Esophagus squamous epithelium (tissue), 5 donors: Measurements from ENCODE around the gene PAPOLG. TPM values are rescaled to one million over a fixed set of nuclear protein-coding genes. Genes with fewer than 3 reads are reported as not detected.

Experiments
- DNase-seq: peaks from one replicate; lab custom pipeline; 2025; lab: John Stamatoyannopoulos, UW
- H3K27ac ChIP-seq, 4 donors: fragments of 200-600 bp; sonication (generic); one replicate each; pipeline ENCODE4 v1.5.1; 2016 to 2019; ENCODE audit warnings: mild to moderate bottlenecking in 1 of 4
- H3K27me3 ChIP-seq, 4 donors: fragments of 200-600 bp; sonication (generic); 1 replicate in 3 of 4; 2 replicates in 1 of 4; pipeline versions ENCODE4 v1.5.1 to v1.6.0; 2017 to 2021; ENCODE audit warnings: antibody characterized with exemption in 1 of 4
- H3K36me3 ChIP-seq, 3 donors: fragments of 200-600 bp; sonication (generic); one replicate each; pipeline ENCODE4 v1.5.1; 2016 to 2019
- H3K4me1 ChIP-seq, 3 donors: fragments of 200-600 bp; sonication (generic); one replicate each; pipeline ENCODE4 v1.5.1; 2017 to 2019
- H3K4me3 ChIP-seq, 4 donors: fragments of 200-600 bp; sonication (generic); 1 replicate in 3 of 4; 2 replicates in 1 of 4; pipeline ENCODE4 v1.5.1; 2016 to 2019; ENCODE audit warnings: mild to moderate bottlenecking in 2 of 4, moderate library complexity in 1 of 4
- H3K9me3 ChIP-seq, 3 donors: fragments of 200-600 bp; sonication (generic); one replicate each; pipeline ENCODE4 v1.5.1; 2016 to 2019
- POLR2A ChIP-seq, 4 donors: fragments of 450-650 bp; IDR thresholded peaks; one replicate each; pipeline ENCODE4 v1.6.1; 2017; ENCODE audit warnings: antibody characterized with exemption in 4 of 4, mild to moderate bottlenecking in 4 of 4, moderate library complexity in 3 of 4
- WGBS, 2 donors: methylation state at CpG; one replicate each; pipeline ENCODE4 v1.1.5; 2018; 5-methylcytosine and 5-hydroxymethylcytosine counted together
- intact Hi-C: fragments of 100-400 bp; cut with DNase I; formaldehyde crosslinking; loops from one replicate; pipeline ENCODE4 v1.15.0; 2022
- total RNA-seq, 4 donors: library from RNA; depleted of rRNA; stranded (reverse); fragments of >200 nt; gene quantifications; one replicate each; pipeline ENCODE4 v1.1.0, GENCODE V29; 2016
- TF ChIP-seq, protein P1 (sequence below), 6 experiments: fragments of 450-650 bp in 4 of 6; fragments of 200-600 bp in 2 of 6; sonication (generic) in 2 of 6; IDR thresholded peaks; one replicate each; pipeline ENCODE4 v1.5.1; 2016 to 2019; ENCODE audit warnings: antibody characterized with exemption in 6 of 6, mild to moderate bottlenecking in 4 of 6, moderate library complexity in 4 of 6
- donor health status: DM: yes; HTN: yes; CAD: no.

The PAPOLG gene
- total RNA-seq, 4 donors from 2014 or later: 7.4 to 13.7 (median 12.0) TPM

GRCh38 chr2:60836491-60836890 lies 80.4 kb downstream of the PAPOLG start:
- no peak overlapping the region for H3K27ac ChIP-seq
- intact Hi-C loops: no loop called here
- no peak for DNase-seq
- H3K27me3 ChIP-seq: peaks cover 0 to 4% (median 0%) of the 10 kb centered on the region in 4 donors
- no peaks in the 10 kb centered on the region for H3K9me3 ChIP-seq
- WGBS, 2 donors: 80 to 82% methylated on average over 3 of the region's 3 CpGs
- H3K36me3 ChIP-seq: no peaks in the 10 kb centered on the region
- no peak overlapping the region for H3K4me3 ChIP-seq
- TF ChIP-seq POLR2A (IDR thresholded peaks at IDR 0.05): no peak
- TF ChIP-seq, protein P1, sequence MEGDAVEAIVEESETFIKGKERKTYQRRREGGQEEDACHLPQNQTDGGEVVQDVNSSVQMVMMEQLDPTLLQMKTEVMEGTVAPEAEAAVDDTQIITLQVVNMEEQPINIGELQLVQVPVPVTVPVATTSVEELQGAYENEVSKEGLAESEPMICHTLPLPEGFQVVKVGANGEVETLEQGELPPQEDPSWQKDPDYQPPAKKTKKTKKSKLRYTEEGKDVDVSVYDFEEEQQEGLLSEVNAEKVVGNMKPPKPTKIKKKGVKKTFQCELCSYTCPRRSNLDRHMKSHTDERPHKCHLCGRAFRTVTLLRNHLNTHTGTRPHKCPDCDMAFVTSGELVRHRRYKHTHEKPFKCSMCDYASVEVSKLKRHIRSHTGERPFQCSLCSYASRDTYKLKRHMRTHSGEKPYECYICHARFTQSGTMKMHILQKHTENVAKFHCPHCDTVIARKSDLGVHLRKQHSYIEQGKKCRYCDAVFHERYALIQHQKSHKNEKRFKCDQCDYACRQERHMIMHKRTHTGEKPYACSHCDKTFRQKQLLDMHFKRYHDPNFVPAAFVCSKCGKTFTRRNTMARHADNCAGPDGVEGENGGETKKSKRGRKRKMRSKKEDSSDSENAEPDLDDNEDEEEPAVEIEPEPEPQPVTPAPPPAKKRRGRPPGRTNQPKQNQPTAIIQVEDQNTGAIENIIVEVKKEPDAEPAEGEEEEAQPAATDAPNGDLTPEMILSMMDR (IDR thresholded peaks at IDR 0.05): no peak
- H3K4me1 ChIP-seq: no peaks in the 10 kb centered on the region

DNA sequence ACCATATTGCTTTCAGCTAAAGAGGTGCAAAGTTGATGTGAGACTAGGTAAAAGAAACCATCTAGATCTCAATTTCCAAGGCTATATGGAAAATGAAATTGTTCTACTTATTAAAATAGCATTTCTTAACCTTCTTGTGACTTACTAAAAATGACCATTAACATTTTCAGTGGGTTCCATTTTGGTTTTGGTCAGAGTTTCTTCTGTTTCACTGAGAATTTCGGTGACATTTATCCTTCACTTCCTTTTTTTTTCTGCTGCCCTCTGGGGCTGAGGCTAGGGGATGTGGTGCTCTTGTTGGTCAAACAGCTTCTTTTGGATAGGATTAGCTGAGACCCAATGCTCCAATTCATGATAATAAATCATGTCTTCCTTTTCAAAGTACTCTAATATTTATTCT lies 81.1 kb downstream of the PAPOLG start:
- no peaks in the 10 kb centered on the region for H3K36me3 ChIP-seq
- intact Hi-C loops: no loop called here
- no peak overlapping the region for H3K4me3 ChIP-seq
- H3K27ac ChIP-seq: no peak overlapping the region
- TF ChIP-seq POLR2A (IDR thresholded peaks at IDR 0.05): no peak
- TF ChIP-seq, protein P1 (IDR thresholded peaks at IDR 0.05): no peak
- H3K27me3 ChIP-seq: peaks cover 0 to 4% (median 0%) of the 10 kb centered on the region in 4 donors
- no peaks in the 10 kb centered on the region for H3K9me3 ChIP-seq
- DNase-seq: no peak
- 62 to 71% methylated on average over 1 of the region's 1 CpG for WGBS, 2 donors
- no peaks in the 10 kb centered on the region for H3K4me1 ChIP-seq

DNA sequence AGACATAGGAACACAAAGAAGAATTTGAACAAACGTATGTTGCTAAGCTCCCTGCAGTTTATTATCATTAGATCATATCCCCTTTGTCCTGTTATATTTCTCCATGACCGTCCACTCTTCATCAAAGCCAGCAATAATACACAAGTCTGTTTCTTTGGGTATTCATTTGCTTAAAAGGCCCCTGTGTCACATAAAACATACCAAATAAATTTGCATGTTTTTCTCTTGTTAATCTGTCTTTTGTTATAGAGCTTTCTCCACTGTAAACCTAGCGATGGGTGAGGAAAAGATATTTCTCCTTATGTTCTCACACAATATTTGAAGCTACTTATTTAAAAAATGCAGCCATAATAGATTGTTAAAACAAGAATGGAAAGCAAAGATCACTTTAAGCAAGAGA lies 82.4 kb downstream of the PAPOLG start:
- H3K9me3 ChIP-seq: no peaks in the 10 kb centered on the region
- TF ChIP-seq, protein P1 (IDR thresholded peaks at IDR 0.05): no peak
- TF ChIP-seq POLR2A (IDR thresholded peaks at IDR 0.05): no peak
- 69 to 76% methylated on average over 3 of the region's 3 CpGs for WGBS, 2 donors
- DNase-seq: no peak
- intact Hi-C loops: no loop called here
- H3K4me3 ChIP-seq: no peak overlapping the region
- H3K4me1 ChIP-seq: no peaks in the 10 kb centered on the region
- no peaks in the 10 kb centered on the region for H3K36me3 ChIP-seq
- H3K27ac ChIP-seq: no peak overlapping the region
- peaks cover 0 to 4% (median 0%) of the 10 kb centered on the region in 4 donors for H3K27me3 ChIP-seq

GRCh38 chr2:60839126-60839813 lies 83.2 kb downstream of the PAPOLG start:
- 79 to 82% methylated on average over 8 to 9 of the region's 9 CpGs for WGBS, 2 donors
- Histone ChIP-seq H3K4me1 (no peaks in the 10 kb centered on the region), H3K27me3 (peaks cover 0 to 2% (median 0%) of the 10 kb centered on the region in 4 donors), H3K36me3 (no peaks in the 10 kb centered on the region), H3K4me3 (no peak overlapping the region), H3K9me3 (no peaks in the 10 kb centered on the region), H3K27ac (no peak overlapping the region)
- DNase-seq: no peak
- intact Hi-C loops: no loop called here
- TF ChIP-seq, protein P1 (IDR thresholded peaks at IDR 0.05): no peak
- TF ChIP-seq POLR2A (IDR thresholded peaks at IDR 0.05): no peak

GRCh38 chr2:60840880-60841279 lies 84.8 kb downstream of the PAPOLG start:
- WGBS, 2 donors: 75 to 79% methylated on average over 7 of the region's 7 CpGs
- Histone ChIP-seq H3K27me3 (no peaks in the 10 kb centered on the region), H3K4me1 (no peaks in the 10 kb centered on the region), H3K9me3 (no peaks in the 10 kb centered on the region), H3K27ac (no peak overlapping the region), H3K4me3 (no peak overlapping the region), H3K36me3 (no peaks in the 10 kb centered on the region)
- no peak for DNase-seq
- TF ChIP-seq, protein P1 (IDR thresholded peaks at IDR 0.05): no peak
- no peak for TF ChIP-seq POLR2A (IDR thresholded peaks at IDR 0.05)
- intact Hi-C loops: no loop called here
